Uterus (tissue), 4 donors: ENCODE measurements around the gene PCK1. TPM values are rescaled to one million over a fixed set of nuclear protein-coding genes. Genes with fewer than 3 reads are reported as not detected.

Experiments used
- DNase-seq, 2 donors: peaks; one replicate each; pipeline ENCODE4 v3.0.0-alpha.2; 2019 to 2020
- H3K27ac ChIP-seq, 2 donors: fragments of 200-600 bp; sonication (generic); 1 replicate in 1 of 2; 2 replicates in 1 of 2; pipeline ENCODE4 v1.5.1; 2016 to 2018
- H3K27me3 ChIP-seq, 2 donors: fragments of 200-600 bp; sonication (generic); one replicate each; pipeline ENCODE4 v1.5.1; 2018 to 2019; ENCODE audit warnings: control low read depth in 1 of 2
- H3K36me3 ChIP-seq, 2 donors: fragments of 200-600 bp; sonication (generic); one replicate each; pipeline ENCODE4 v1.5.1; 2019; ENCODE audit warnings: control low read depth in 1 of 2
- H3K4me1 ChIP-seq, 2 donors: fragments of 200-600 bp; sonication (generic); one replicate each; pipeline ENCODE4 v1.5.1; 2018 to 2019; ENCODE audit warnings: control low read depth in 1 of 2
- H3K4me3 ChIP-seq, 2 donors: fragments of 200-600 bp; sonication (generic); 1 replicate in 1 of 2; 2 replicates in 1 of 2; pipeline ENCODE4 v1.5.1; 2018 to 2019; ENCODE audit warnings: mild to moderate bottlenecking in 1 of 2
- H3K9me3 ChIP-seq, 2 donors: fragments of 200-600 bp; sonication (generic); one replicate each; pipeline ENCODE4 v1.5.1; 2019; ENCODE audit warnings: control low read depth in 1 of 2
- CTCF ChIP-seq, 4 experiments: fragments of 200-600 bp in 2 of 4; fragments of 450-650 bp in 2 of 4; sonication (generic) in 2 of 4; IDR thresholded peaks; one replicate each; pipeline ENCODE4 v1.5.1; 2016 to 2019; ENCODE audit warnings: antibody characterized with exemption in 4 of 4, mild to moderate bottlenecking in 2 of 4, moderate library complexity in 1 of 4
- POLR2A ChIP-seq, 2 donors: fragments of 450-650 bp; IDR thresholded peaks; one replicate each; pipeline ENCODE4 v1.6.1; 2016; ENCODE audit warnings: antibody characterized with exemption in 2 of 2, mild to moderate bottlenecking in 1 of 2, moderate library complexity in 1 of 2
- intact Hi-C: fragments of 100-400 bp; cut with DNase I; formaldehyde crosslinking; loops from one replicate; pipeline ENCODE4 v1.15.1; 2023; ENCODE audit warnings: low total_unique reads
- total RNA-seq, 4 donors: library from RNA; depleted of rRNA in 3 of 4; stranded (reverse); fragments of >200 nt in 3 of 4; gene quantifications; one replicate each; pipeline versions ENCODE4 v1.1.0 to v1.2.4, GENCODE V29; 2014 to 2023
- donor health status: DM: yes; HTN: yes; CAD: no.

Gene PCK1
- total RNA-seq, 4 donors from 2014 or later: 0.26 to 1.8 (median 1.4) TPM; not detected in 1

- Histone ChIP-seq H3K9me3 (no peaks in the 10 kb centered on the region), H3K4me1 (no peaks in the 10 kb centered on the region), H3K27ac (no peak overlapping the region), H3K4me3 (no peak overlapping the region), H3K27me3 (no peaks in the 10 kb centered on the region), H3K36me3 (no peaks in the 10 kb centered on the region)
- no peak for DNase-seq
- TF ChIP-seq CTCF (IDR thresholded peaks at IDR 0.05): no peak
- no peak for TF ChIP-seq POLR2A (IDR thresholded peaks at IDR 0.05)
- intact Hi-C loops: loop anchor here (5.0 kb wide), 1 partner anchor 62 kb away; no protein-coding TSS in a partner anchor
Observed at GRCh38 chr20:57525328-57526086, 35.4 kb upstream of the PCK1 start.

DNA sequence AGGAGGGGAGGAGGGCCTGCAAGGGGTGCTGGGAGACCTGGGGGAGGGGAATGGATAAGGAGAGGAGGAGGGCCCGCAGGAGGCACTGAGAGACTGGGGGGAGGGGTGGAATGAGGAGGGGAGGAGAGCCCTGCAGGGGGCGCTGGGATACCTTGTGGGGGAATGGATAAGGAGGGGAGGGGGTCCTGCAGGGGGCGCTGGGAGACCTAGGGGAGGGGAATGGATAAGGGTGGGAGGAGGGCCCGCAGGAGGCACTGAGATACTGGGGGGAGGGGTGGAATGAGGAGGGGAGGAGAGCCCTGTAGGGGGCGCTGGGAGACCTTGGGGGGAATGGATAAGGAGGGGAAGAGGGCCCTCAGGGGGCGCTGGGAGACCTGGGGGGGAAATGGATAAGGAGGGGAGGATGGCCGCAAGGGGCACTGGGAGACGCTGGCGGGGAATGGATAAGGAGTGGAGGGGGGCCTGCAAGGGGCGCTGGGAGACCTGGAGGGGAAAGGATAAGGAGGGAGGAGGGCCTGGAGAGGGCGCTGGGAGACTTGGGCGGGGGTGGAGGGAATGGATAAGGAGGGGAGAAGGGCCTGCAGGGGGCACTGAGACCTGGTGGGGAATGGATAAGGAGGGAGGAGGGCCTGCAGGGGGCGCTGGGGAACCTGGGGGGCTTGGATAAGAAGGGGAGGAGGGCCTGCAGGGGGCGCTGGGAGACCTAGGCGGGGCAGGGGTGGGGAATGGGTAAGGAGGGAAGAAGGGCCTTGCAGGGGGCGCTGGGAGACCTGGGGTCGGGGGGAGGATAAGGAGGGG lies 34.6 kb upstream of the PCK1 start:
- TF ChIP-seq CTCF (IDR thresholded peaks at IDR 0.05) (peak in 1 of 4 experiments; percentile 3), POLR2A (IDR thresholded peaks at IDR 0.05) (no peak)
- H3K9me3 ChIP-seq: no peaks in the 10 kb centered on the region
- H3K4me3 ChIP-seq: no peak overlapping the region
- H3K27me3 ChIP-seq: no peaks in the 10 kb centered on the region
- DNase-seq: no peak
- intact Hi-C loops: loop anchor here (5.0 kb wide), 1 partner anchor 61 kb away; no protein-coding TSS in a partner anchor
- H3K4me1 ChIP-seq: no peaks in the 10 kb centered on the region
- no peak overlapping the region for H3K27ac ChIP-seq
- no peaks in the 10 kb centered on the region for H3K36me3 ChIP-seq

DNA sequence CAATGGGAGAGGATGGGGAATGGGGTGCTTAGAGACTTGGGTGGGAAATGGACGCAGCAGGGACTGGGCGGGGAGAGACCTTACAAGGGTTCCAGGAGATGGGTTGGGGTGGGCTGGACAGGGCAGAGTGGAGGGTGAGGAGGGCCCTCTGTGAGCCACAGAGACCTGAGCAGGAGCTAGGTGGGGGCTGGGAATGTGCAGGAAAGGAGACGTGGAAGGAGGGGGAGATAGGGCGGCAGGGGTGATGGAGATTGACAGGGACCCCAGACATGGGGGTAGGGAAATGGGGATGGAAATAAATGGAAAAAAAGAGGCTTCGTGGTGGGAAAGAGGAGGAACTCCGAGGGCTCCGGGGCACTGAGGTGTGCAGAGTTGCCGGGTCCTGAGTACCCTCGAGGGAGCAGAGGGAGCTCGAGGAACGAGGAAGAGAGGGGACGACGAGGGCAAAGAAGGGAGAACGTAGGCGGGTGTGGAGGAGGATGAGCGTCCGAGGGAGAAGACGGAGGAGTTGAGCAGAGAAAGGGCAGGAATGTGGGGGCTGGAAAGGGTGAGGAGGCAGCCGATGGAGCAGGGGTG lies 33.9 kb upstream of the PCK1 start:
- intact Hi-C loops: loop anchor here (5.0 kb wide), 1 partner anchor 60 kb away; no protein-coding TSS in a partner anchor
- no peak for TF ChIP-seq CTCF (IDR thresholded peaks at IDR 0.05)
- TF ChIP-seq POLR2A (IDR thresholded peaks at IDR 0.05): no peak
- Histone ChIP-seq H3K4me3 (no peak overlapping the region), H3K27ac (no peak overlapping the region), H3K9me3 (no peaks in the 10 kb centered on the region), H3K27me3 (no peaks in the 10 kb centered on the region), H3K4me1 (no peaks in the 10 kb centered on the region), H3K36me3 (no peaks in the 10 kb centered on the region)
- no peak for DNase-seq

GRCh38 chr20:57527728-57528127 lies 33.2 kb upstream of the PCK1 start:
- H3K9me3 ChIP-seq: no peaks in the 10 kb centered on the region
- no peaks in the 10 kb centered on the region for H3K4me1 ChIP-seq
- H3K27me3 ChIP-seq: no peaks in the 10 kb centered on the region
- TF ChIP-seq POLR2A (IDR thresholded peaks at IDR 0.05) (no peak), CTCF (IDR thresholded peaks at IDR 0.05) (no peak)
- DNase-seq: no peak
- intact Hi-C loops: loop anchor here (5.0 kb wide), 1 partner anchor 60 kb away; no protein-coding TSS in a partner anchor
- no peak overlapping the region for H3K27ac ChIP-seq
- no peaks in the 10 kb centered on the region for H3K36me3 ChIP-seq
- no peak overlapping the region for H3K4me3 ChIP-seq
